ENCODE data around the gene IFI16.

- TF ChIP-seq CTCF (IDR thresholded peaks at IDR 0.05) (no peak), POLR2A (IDR thresholded peaks at IDR 0.05) (no peak)
These were observed 30.5 kb downstream of the IFI16 start for GRCh38 chr1:159040206-159040605.

Data from Peyer's patch (tissue), 4 donors.